Esophagus muscularis mucosa (tissue), 3 donors: ENCODE results near the gene ACER3.

Source experiments
- CTCF ChIP-seq, 3 experiments: fragments of 200-600 bp in 2 of 3; fragments of 450-650 bp in 1 of 3; sonication (generic) in 2 of 3; IDR thresholded peaks; one replicate each; pipeline ENCODE4 v1.5.1; 2017 to 2019; ENCODE audit warnings: antibody characterized with exemption in 3 of 3, mild to moderate bottlenecking in 2 of 3, moderate library complexity in 1 of 3
- EP300 ChIP-seq: sonication (generic); formaldehyde crosslinking; IDR thresholded peaks from one replicate; pipeline ENCODE4 v1.6.1; 2017; ENCODE audit warnings: antibody characterized with exemption

- TF ChIP-seq EP300 (no peak), CTCF (IDR thresholded peaks at IDR 0.05) (no peak)
Observed at GRCh38 chr11:77019976-77020595, 159.4 kb downstream of the ACER3 start.
